C1 segment of cervical spinal cord (tissue), 14 donors: ENCODE measurements around the gene GALK1.
"Not testable (repeated sequence)": the region's sequence is repeated elsewhere in the genome, so short reads cannot be mapped to it uniquely, and the experiment has no call there.

ENCODE experiments used
- DNase-seq, 14 donors: peaks; one replicate each; lab custom pipeline; 2025; lab: John Stamatoyannopoulos, UW

GALK1 gene

DNA sequence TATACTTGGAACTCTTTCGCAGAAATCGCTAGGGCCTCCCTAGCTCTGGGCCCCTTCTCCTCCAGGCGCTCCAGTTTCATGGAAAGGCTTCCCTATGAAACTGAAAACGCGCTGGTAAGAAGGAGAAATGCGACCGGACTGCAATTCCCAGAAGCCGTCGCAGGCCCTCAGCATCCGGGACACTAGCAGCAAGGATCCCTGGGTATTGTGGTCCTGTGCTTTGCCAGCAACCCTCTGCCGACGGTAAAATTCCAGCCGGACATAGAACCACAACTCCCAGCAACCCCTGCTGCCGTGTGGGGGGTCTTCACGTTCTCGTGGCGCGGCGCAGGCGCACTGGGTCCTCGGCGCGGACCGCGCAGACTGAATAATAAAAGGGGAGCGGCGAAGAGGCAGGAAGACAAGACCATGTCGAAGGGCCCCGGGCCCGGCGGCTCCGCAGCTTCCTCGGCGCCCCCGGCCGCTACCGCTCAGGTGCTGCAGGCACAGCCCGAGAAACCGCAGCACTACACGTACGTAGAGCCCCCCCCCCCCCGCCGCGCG lies 19.6 kb upstream of the GALK1 start, which contains the start of gene UNK:
Gene UNK (plus strand): TSS at position 334 of the 543 bp plus-strand sequence. CDS start 75 bp downstream, at position 409.
- peak; percentile 87 to 99 (median 98) for DNase-seq

DNA sequence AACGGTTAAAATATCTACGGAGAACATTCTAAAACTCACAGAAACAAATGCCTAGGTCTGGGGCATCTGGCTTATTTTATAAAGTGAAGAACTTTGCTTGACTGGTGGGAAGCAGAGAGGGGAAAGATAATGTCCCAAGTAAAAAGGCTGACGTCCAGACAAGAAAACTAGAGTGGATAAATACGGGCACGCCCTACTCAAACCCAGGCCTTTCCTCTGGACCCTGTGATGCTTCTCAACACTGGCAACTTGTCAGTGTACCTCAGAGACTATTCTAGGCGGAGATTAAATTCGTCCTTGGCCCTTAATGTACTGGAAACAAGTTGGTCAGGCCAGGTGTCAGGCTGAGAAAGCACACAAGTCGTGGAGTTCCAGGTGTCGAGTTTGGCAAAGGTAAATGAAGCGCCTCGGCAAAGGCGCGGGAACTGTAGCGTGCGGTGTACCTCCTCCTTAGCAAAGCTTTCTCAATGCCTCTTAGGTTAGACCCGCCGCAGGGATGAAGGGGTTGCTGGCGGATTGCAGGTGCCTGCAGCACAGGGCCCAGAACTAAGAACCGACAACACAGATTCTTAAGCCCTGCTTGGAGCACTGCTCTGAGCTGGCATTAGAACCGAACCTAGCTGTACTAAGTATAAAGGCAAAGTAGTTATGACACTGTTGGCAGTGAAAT lies 18.9 kb upstream of the GALK1 start:
- peak in 2 of 14 donors; percentile 59 to 67 for DNase-seq

DNA sequence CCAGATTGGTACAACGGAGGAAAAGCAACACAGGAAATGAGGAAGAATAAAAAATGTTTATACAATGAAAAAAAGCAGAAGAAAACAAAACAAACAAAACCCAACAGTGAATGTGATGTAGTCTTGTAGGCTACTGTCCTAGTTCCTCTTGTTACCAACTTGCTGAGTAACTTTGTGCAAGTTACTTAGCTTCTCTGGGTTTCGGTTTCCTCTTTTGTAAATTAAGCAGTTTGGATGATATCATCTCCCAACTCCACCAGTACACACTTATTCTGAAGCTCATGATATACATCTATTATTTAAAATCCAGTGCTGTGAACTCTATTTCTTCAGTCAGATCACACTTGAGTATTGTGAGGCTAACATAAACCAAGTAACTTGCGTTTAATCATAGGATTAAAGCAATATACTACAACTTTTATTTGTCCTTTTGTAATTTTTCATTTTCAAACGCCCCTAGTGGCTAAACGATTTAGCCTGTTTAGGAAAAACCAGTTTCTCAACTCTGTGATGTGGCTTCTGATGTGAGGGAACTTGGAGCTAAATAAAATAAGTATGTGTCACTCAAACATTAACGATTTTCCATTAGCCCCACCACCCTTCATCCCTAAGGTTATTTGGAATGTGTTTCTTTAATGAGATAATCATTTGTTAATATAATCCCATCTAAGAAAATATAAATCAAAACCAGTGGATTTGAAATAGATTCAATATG lies 18.2 kb upstream of the GALK1 start:
- no peak for DNase-seq

DNA sequence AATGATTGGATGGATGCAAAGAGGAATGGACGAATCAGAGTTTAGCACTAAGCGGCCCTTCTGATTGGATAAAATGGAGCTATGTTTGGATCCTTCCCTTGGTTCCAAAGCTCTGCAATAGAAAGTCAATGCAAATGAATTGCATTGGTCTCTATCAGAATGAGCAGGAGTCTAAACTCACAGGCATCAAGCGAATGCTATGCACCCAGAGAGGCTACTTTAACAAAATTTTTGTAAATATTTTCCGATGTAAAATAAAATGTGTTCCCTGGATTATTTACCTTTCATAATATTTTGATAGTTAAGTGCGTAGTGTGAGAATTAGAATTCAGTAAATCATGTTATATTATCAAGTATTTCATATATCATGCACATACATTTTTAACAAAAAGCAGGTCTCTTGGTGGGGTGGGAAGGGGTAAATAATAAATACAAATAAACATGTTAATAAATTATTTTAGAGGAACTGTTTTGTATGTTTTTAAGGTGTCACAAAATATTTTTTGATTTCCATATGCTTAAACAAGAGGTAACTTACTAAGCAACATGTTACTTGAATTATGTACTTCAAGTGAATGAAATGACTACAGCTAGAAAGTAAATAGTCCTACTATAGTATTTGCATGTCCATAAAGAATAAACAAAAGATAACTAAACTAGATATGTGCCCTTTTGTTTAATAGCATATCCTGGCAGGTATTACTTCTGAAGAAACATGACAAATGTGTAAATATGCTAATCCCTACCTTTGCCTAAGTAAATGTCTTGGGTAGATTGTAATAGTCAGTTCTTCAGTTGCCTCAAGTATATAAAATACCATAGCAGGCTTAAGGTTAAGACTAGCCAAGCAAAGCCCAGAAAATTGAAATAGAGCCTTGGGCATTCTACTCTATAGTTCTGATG lies 15.2 kb upstream of the GALK1 start:
- DNase-seq = no peak

DNA sequence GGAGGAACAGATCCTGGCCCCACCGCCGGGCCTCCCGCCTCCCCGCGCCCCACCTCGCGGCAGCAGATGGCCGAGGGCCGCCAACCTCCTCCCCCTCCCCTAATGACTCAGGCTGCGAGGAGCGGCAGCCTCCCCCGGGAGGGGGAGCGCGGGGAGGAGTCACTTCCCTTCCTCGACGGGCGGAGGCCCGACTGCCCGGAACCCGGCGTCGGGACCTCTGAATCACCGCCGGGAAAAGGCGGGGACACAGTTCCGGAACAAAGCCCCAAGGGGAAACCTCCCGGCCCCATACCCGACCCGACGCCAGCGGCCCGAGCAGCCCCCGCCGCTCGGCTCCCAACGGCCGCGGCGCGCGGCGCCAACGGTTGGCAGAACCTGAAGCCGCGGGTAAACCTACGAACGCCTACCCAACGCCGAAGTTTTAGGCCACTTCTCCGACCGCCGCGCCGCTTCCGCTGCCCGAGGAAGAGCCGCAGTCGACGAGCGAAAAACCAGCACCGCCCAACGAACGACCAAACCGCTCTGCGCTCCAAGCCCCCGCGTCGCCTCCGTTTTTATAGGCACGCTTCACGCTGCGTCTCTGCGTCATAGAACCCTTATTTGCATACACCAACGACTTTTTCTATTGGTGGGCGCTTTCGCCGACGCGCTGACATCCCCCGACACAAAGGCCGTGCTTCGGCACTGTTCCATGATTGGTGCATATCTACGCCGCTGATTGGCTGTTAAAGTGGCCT lies 14.4 kb upstream of the GALK1 start:
- peak; percentile 74 to 99 (median 94) for DNase-seq

DNA sequence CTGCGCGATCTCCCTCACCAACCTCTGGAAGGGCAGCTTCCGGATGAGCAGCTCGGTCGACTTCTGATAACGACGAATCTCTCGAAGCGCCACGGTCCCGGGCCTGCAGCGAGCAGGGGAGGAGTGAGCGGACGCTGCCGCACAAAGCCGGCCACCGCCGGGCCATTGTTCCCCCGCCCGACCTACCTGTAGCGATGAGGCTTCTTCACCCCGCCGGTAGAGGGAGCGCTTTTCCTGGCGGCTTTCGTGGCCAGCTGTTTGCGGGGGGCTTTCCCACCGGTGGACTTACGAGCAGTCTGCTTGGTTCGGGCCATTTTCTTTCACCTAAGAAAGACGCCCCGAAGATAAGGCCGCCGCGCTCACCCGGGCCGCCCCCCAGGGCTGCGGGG lies 13.9 kb upstream of the GALK1 start:
- peak in 1 of 14 donors; percentile 66 for DNase-seq

DNA sequence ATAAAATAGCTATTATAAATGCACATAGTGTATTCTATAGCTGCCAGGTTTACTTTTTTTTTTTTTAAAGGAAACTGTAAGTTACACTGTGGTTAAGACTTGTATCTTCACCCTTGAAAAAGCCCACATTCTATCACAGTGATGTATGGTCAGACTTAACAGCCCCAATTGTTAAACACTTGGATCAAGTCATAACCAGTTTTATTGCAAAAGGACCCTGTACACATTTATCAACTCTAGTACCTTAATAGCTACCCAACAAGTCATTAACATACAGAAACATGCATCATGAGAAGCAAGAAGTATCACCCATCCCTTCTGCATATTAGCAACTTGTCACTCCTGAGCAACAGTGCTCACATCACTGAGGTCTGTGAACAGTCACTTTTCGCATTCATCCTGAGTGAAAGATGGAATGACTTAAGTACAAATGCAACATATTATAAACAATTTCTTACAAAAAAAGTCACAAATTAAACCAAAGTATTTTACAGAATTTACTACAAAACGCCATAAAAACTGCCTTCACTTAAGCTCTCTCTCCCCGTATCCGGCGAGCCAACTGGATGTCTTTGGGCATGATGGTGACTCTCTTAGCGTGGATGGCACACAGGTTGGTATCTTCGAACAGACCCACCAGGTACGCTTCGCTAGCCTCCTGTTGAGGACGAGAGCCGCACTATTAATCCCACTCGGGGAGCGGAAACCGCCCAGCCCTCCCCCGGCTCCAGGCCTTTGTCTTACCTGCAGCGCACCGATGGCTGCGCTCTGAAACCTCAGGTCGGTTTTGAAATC lies 13.3 kb upstream of the GALK1 start:
- not testable (repeated sequence) for DNase-seq

DNA sequence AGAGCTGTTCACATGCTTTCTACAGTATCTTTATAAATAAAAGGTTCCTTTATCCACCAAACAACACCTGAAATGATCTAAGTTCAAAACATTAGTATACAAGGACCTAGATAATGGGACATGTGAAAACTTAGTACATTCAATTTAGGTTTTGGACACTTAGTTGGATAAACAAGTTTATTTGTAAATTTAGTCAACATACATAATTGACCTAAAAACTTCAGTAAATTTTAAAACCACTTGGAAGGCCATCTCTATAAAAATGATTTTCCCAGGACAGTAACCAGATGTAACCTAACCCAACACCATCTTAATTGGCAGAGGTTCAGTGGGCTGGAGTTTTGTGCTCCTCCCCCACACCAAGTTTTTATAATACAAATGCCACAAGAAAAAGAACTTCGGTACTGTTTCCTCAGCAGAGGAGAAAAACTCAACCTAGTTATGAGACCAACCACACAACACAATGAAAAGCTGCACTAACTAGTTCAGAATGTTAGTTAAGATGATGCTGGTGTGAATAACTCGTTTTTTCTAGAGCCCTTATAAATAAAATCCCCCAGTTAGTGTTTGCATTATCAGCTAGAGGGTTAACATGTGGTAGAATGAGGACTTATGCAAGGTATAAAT lies 12.4 kb upstream of the GALK1 start:
- no peak for DNase-seq

DNA sequence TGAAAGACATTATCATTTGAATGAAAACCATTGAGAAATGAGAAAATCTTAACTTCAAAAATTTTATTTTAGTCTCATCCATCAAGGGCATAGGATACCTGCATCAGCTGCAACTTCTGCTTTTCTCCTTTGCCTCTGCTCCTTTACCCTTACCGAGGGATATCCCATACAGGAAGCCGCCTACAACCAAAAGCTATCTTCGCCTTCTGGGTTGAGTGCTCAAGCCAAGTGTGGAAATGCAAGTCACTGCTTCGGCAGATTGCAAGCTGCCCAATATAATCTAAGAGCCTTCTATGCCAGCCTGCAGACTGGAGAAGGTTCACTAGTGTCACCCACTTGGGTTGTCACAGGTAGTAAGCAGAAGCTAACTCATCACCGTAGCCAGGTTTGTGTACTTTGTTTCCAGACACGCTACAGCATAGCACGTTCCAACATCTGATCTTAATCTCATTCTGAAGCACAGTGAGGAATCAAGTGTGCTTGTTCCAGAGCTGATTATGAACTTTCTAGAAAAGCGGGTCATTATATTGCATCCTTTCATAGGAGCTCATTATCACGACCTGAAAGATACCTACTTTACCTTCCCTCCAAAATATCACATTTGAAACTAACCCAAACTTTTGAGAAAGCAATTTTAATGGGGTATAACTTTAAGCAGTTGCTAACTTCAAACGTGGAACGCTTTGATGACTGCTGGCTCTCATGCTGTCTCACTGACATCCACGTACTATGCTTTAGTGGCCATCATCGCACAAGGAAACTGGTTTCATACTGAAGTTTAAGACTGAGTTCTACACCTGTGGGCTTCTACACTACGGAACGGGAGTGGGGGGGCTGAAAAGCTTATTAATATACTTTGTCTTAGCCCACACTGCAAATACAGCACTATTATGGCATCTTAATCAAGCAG lies 11.6 kb upstream of the GALK1 start:
- DNase-seq = no peak

DNA sequence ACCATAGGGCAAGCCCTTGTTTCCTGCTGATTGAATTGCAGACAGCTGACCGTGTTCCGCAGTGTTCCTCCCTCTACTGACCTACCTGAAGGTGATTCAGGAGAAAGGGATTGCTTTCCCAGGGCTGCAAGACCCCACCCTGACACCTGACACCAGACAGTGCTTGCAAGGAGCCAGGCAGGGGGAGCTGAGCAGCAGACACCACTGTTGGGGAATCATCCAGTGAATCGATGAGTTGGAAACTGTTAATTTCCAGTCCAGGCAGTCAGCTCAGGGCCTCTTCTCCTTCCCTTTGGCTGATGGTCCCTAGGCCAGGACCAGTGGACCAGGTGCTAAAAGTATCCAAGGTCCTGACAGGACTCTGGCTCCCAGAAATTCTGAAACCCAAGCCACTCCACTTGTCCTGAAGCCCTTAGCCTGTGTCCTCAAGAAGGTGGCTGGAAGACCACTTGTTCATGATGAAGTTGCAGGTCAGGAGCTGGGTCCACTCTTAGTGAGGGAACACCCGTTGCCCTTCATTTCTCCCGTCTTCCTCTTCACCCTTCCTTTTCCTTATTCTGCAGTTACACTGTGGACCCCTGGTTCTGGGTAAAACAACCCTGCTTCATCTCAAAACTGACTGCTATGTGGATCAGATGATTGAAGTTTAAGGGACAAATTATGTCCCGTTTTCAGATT lies 10.1 kb upstream of the GALK1 start:
- no peak for DNase-seq

DNA sequence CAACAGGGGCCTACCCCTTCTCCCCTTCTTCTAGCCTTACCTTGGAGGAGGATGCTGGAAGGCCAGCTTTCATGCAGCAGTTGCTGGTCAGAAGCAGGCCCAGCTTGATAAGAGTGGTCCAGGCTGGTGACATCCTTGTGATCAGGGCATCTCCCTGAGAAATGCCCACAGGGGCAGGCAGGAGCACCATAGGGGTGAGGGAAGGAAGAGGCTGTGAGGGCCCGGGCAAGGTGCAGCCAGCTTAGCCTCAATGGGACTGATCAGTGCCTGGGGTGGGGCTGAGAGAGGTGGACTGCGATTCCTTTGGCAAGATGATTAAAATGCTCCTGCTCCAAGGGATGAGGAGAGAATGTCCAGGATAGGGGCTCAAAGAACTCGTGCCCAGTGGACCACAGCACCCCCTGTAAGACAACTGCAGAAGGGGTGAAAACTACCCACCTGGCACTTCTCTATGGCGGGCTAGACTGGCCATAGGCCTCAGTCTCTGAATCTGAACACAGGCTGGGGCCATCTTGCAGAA lies 9.5 kb upstream of the GALK1 start:
- no peak for DNase-seq

DNA sequence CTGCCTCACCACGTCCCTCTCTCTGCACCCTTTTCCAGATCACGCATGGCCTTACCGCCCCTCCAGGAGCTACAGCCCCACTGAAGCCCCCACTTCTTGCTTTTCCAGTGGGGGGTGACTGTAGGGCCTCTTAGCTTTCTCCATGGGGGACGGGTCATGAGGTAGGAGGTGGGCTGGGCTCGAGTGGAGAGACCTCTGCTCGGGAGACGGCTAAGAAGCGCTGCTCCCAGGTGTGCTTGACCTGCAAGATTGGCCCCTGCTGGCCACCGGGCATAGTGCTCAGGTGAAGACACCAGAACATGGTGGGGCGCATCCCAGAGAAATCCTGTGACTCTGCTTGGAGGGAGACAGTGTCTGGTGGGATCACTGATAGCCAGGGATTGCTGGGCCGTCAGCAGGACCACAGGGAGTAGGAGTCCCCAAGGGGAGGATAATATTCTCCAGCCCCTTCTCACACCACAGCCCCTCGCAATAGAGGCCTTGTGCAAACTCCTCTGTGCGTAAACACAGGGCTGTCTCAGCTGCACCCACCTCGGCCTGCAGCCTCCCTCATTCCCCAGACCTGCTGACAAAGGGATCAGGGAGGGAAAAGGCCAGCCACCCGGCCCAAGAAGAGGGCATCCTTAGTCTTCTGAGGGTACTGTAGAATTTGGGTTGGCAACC lies 8.9 kb upstream of the GALK1 start:
- DNase-seq = no peak

DNA sequence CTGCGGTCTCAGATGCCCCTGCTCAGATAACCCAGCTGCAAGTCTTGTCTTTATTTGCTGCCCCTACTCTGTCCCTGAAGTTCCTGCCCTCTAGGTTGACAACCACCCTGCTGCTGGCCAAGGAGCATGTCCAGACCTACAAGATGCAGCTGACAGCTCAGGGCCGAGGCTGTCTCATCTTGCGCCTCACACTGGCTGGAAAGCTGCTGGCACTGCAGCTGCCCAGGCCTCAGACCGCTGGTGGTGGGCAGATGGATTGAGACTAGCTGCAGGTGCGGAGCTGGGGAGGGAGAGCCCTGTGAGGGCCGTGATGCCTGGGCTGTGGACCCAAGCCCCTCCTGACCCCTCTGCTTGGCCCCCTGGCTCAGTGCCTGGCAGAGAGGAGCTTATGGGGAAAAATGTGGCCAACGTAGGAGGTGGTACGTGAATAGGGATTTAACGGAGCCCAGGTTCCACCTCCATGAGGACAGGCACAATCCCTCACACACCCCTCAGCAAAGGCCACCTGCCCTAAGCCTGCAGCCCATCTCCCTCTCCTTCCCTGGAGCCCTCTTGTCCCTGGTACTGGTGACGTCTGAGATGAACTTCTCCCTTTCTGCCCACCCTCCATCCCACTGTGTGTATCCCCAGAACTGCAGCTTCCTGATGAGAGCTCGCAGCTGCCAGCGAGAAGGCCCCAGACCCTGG lies 8.3 kb upstream of the GALK1 start:
- no peak for DNase-seq

DNA sequence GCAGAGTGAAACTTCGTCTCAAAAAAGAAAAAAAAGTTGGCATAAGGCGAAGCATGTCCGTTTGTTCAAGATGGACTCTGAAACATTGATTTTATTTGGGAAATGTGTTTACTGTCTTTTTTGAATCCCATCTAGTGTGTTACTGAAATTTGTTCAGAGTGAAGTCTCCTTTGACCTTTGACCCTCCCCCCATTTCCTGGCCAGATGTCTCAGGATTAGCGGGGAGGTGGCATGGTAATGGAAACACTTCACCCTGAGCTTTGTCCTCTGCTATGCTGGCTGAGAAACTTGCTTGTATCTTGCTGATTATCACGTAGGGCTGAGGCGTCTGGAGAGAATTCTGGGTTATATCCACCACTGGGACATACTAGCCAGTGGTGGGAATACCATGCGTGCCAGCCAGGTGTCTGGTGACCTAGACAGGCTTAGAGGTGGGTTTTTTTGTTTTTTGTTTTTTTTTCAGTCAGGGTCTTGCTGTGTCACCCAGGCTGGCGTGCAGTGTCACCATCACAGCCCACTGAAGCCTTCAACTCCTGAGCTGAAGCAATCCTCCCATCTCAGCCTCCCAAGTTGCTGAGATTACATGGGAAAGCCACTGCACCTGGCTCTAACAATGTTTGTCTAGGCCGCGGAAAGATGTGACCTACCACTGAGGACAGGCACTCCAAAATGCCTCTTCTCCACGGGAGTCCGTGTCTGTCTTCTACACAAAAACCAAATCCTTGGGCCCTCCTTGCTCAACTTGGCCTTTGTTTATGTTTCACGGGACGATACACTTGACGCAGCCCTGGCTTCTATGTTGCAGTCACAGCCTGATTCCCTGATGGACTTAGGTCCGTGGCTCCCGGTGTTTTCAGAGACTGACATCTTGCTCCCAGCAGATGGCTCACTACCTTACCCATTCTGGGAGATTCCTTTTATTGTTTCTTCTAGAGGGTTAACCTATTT lies 6.6 kb upstream of the GALK1 start:
- DNase-seq = peak in 1 of 14 donors; percentile 66

DNA sequence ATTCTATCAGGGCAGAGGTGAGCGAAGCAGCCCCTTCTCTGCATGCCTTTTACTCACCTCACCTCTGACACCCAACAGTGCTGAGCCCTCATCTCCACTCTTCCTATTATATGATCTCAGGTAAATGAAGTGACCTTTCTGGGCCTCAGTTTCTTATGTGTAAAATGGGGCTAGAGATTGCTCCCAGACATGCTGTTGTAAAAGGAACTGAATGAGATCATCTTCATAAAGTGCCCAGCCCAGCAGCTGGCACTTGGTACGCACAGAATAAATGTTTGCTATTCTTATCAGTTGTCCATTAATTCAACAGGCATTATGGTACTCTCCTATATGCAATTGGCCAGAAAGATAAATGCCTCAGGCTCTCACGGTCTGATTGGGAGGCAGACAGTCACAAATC lies 4.5 kb upstream of the GALK1 start:
- no peak for DNase-seq

DNA sequence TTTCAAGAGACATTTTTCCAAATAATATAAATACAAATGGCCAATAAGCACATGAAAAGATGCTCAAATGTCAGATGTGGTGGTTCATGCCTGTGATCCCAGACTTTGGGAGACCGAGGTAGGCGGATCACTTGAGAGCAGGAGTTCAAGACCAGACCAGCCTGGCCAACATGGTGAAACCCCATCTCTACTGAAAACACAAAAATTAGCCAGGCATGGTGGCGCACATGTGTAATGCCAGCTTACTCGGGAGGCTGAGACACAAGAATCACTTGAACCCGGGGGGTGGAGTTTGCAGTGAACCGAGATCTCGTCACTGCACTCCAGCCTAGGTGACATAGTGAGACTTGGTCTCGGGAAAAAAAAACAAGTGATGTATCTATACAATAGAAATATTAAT lies 2.9 kb upstream of the GALK1 start:
- DNase-seq = no peak
